Chondrocyte (in vitro differentiated cells): ENCODE measurements around the gene CBLL2. TPM values are rescaled to one million over a fixed set of nuclear protein-coding genes. Genes with fewer than 3 reads are reported as not detected.

Experiments used
- DNase-seq: peaks from one replicate; pipeline ENCODE4 v3.0.0; 2021; ENCODE audit warnings: mixed read lengths, low spot score
- H3K27ac Mint-ChIP-seq: one replicate; pipeline ENCODE4 v1.8.0; 2021; ENCODE audit warnings: mild to moderate bottlenecking, moderate library complexity, mixed read lengths; ENCODE audit not compliant: unreplicated experiment
- H3K27me3 Mint-ChIP-seq: 2 replicates; pipeline ENCODE4 v1.8.0; 2021; ENCODE audit warnings: low read depth, mixed read lengths
- H3K36me3 Mint-ChIP-seq: 2 replicates; pipeline ENCODE4 v1.8.0; 2021; ENCODE audit warnings: low read depth, mixed read lengths
- H3K4me1 Mint-ChIP-seq: 2 replicates; pipeline ENCODE4 v1.8.0; 2021; ENCODE audit warnings: low read depth, mild to moderate bottlenecking, mixed read lengths
- H3K4me3 Mint-ChIP-seq: one replicate; pipeline ENCODE4 v1.8.0; 2021; ENCODE audit warnings: mild to moderate bottlenecking, moderate library complexity, mixed read lengths; ENCODE audit not compliant: unreplicated experiment
- H3K9me3 Mint-ChIP-seq: 2 replicates; pipeline ENCODE4 v1.8.0; 2021; ENCODE audit warnings: low read depth, mixed read lengths
- total RNA-seq: library from RNA; stranded (reverse); gene quantifications from 3 replicates; pipeline ENCODE4 v1.2.1, GENCODE V29; 2021
- TF ChIP-seq, protein P1 (sequence below): fragments of 200-600 bp; sonication (generic); IDR thresholded peaks from 2 replicates; pipeline ENCODE4 v1.5.0; 2021; ENCODE audit warnings: antibody characterized with exemption, mild to moderate bottlenecking, moderate library complexity

Gene CBLL2
- total RNA-seq, 1 donor from 2014 or later: not detected

DNA sequence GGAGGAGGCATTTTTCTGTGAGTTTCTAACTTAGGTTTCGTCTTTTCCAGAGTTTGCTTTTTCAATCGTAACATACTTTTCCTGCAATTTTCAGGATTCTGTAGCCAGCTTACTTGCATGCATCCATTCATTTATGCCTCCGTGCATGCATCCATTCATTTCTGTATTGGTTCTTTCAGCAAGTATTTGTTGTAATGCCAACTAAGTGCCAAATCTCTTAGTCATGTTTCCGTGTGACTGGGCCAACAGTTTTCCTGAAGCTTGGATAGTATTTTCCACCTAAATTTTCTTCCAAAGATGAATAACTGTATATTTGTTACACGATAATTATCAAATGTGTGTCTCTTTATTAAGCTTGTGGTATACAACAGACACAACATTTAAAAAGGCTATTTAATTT lies 41.5 kb downstream of the CBLL2 start:
- H3K4me3 Mint-ChIP-seq: no peak overlapping the region
- no peaks in the 10 kb centered on the region for H3K36me3 Mint-ChIP-seq
- peaks cover 3% of the 10 kb centered on the region for H3K9me3 Mint-ChIP-seq
- no peak overlapping the region for H3K27ac Mint-ChIP-seq
- no peaks in the 10 kb centered on the region for H3K27me3 Mint-ChIP-seq
- DNase-seq: no peak
- peaks cover 20% of the 10 kb centered on the region for H3K4me1 Mint-ChIP-seq
- TF ChIP-seq, protein P1, sequence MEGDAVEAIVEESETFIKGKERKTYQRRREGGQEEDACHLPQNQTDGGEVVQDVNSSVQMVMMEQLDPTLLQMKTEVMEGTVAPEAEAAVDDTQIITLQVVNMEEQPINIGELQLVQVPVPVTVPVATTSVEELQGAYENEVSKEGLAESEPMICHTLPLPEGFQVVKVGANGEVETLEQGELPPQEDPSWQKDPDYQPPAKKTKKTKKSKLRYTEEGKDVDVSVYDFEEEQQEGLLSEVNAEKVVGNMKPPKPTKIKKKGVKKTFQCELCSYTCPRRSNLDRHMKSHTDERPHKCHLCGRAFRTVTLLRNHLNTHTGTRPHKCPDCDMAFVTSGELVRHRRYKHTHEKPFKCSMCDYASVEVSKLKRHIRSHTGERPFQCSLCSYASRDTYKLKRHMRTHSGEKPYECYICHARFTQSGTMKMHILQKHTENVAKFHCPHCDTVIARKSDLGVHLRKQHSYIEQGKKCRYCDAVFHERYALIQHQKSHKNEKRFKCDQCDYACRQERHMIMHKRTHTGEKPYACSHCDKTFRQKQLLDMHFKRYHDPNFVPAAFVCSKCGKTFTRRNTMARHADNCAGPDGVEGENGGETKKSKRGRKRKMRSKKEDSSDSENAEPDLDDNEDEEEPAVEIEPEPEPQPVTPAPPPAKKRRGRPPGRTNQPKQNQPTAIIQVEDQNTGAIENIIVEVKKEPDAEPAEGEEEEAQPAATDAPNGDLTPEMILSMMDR: no peak

DNA sequence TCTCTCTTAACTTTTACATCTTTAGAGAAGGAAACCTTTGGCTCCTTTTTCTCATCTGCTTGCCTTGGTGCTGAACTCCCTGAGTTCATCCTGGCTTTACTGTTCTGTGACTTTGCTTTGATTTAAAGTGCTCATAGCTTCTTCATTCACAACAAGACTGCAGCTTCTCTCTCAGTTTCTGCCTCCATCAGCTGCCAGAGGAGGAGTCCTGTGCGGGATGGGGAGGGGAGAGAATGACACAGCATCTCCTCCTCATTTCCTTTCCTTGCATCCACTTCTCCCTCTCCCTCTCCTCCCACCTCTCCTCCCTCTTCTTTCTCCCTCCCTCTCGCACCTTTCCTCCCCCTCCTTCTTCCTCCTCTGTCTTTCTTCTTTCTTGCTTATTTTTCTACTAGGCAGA lies 42.0 kb downstream of the CBLL2 start:
- H3K9me3 Mint-ChIP-seq: peaks cover 3% of the 10 kb centered on the region

DNA sequence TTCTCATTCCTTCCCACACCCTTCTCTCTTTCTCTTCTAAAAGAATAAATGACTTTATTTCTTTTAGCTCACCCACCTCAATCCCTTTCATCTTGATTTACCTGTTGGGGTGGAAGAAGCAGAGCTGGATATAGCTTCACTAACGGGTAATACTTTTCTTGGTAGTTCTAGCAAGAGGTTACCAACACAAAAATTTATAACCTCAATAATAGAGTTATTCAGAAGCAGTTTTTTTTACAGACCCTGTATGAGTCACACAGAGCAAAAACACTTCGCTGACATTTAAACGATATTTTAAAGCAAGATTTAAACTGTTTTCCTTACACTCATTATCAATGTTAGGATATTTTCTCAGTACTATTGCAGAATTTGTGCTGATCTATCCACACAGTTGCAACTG lies 42.4 kb downstream of the CBLL2 start:
- H3K36me3 Mint-ChIP-seq: no peaks in the 10 kb centered on the region
- H3K9me3 Mint-ChIP-seq: peaks cover 3% of the 10 kb centered on the region
- TF ChIP-seq, protein P1: no peak
- H3K4me1 Mint-ChIP-seq: peaks cover 20% of the 10 kb centered on the region
- no peak for DNase-seq
- no peaks in the 10 kb centered on the region for H3K27me3 Mint-ChIP-seq
- H3K27ac Mint-ChIP-seq: peak overlapping the region; percentile 49
- H3K4me3 Mint-ChIP-seq: no peak overlapping the region

More for the DNA sequence above, 42.0 kb downstream of the CBLL2 start:
- H3K27ac Mint-ChIP-seq: peak overlapping the region; percentile 49
- TF ChIP-seq, protein P1: no peak
- H3K27me3 Mint-ChIP-seq: no peaks in the 10 kb centered on the region
- peaks cover 20% of the 10 kb centered on the region for H3K4me1 Mint-ChIP-seq
- no peak for DNase-seq
- no peaks in the 10 kb centered on the region for H3K36me3 Mint-ChIP-seq
- H3K4me3 Mint-ChIP-seq: no peak overlapping the region

DNA sequence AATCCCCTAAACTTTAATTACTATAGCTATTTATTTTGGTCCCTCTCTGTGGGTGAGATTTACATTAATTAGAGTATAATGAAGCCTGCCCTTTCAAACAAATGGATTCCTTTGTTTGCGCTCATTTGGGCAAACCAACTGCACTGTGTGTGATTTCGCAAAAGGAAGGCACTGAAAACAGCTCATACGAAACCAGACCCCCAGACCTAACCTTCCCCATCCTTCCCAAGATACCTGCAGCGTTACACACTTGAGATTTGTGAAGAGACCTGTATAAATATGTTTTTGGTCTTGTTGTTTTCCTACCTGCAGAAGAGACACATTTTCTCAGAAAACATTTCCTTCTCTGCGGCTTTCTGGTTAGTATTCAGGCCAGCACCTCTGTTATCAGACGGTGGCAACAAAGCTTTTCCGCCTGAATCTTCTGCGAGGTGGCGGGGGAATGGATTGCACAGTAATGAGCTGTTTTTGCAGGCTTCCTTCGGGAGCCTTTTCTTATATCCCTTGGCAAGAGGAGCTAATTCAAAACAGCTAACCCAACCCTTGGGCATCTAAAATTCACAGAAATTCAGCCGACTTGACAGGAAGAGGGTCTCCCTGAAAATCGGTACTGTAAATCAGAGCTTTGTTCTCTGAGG lies 47.6 kb downstream of the CBLL2 start:
- no peak overlapping the region for H3K4me3 Mint-ChIP-seq
- no peaks in the 10 kb centered on the region for H3K27me3 Mint-ChIP-seq
- H3K4me1 Mint-ChIP-seq: peaks cover 30% of the 10 kb centered on the region
- TF ChIP-seq, protein P1: no peak
- H3K36me3 Mint-ChIP-seq: no peaks in the 10 kb centered on the region
- no peaks in the 10 kb centered on the region for H3K9me3 Mint-ChIP-seq
- H3K27ac Mint-ChIP-seq: no peak overlapping the region
- DNase-seq: no peak

DNA sequence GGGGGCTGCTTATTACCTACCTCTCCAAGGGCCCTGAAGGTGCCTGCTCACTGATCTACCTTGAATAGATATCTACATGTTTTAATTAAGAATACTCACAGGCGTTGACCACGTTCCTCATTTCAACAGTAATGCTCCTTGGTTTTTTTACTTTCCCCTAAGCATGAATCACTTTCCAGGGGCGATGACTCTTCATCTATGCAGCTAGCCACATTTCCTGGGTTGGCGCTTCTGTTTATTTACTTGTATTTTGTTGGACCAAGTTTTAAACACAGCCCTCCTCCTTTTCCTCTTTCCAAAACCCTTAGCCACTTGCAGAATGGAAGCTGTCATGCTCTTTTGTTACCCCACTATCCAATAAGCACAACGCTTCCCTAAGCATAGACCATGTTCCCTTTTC lies 50.8 kb downstream of the CBLL2 start:
- peaks cover 8% of the 10 kb centered on the region for H3K9me3 Mint-ChIP-seq

More for the DNA sequence above, 50.8 kb downstream of the CBLL2 start:
- Mint-ChIP-seq H3K4me1 (peaks cover 41% of the 10 kb centered on the region), H3K27me3 (no peaks in the 10 kb centered on the region), H3K36me3 (no peaks in the 10 kb centered on the region), H3K27ac (peak overlapping the region; percentile 90), H3K4me3 (no peak overlapping the region)
- TF ChIP-seq, protein P1: no peak
- no peak for DNase-seq

Other genes with a start within 250 kb of the CBLL2 start
- 0.97 to 1.2 TPM (median 1.1 TPM) in 3 replicates for gene PHEX, start 240.6 kb upstream of the CBLL2 start, total RNA-seq